GM12878 (cell line): ENCODE measurements around the gene KCNK4. TPM values are rescaled to one million over a fixed set of nuclear protein-coding genes. Genes with fewer than 3 reads are reported as not detected.
A peak's percentile ranks its signal among the peaks of the same experiment; 100 is the strongest.

Experiments used
- ATAC-seq: fragments of 200-7000 bp; cut with Tn5 transposase; 3 replicates; pipeline ENCODE4 v1.9.1; 2020; ENCODE audit warnings: mild to moderate bottlenecking, moderate library complexity
- BruUV-seq: library from RNA; stranded (reverse); fragments of 400-500 nt; replicated peaks from 2 replicates; lab custom pipeline; 2021; lab: Mats Ljungman, UMichigan
- CTCF ChIA-PET: fragments of 300-600 bp; sonication (Branson Sonifier 250); formaldehyde crosslinking; extraction: SDS; loops from one replicate; lab custom pipeline; 2021; ENCODE audit warnings: inconsistent platforms; lab: Yijun Ruan, JAX
- POLR2A ChIA-PET: fragments of 350-600 bp; formaldehyde crosslinking; extraction: SDS; loops from one replicate; lab custom pipeline; 2021; ENCODE audit warnings: inconsistent platforms; lab: Charles Lee
- RAD21 ChIA-PET: fragments of 300-600 bp; sonication (Branson Sonifier 250); formaldehyde crosslinking; loops from one replicate; lab custom pipeline; 2023; ENCODE audit warnings: antibody characterized with exemption; ENCODE audit not compliant: unreplicated experiment; lab: Charles Lee
- SMC1A ChIA-PET: fragments of 300-600 bp; sonication (Branson Sonifier 250); formaldehyde crosslinking; loops from one replicate; lab custom pipeline; 2023; ENCODE audit not compliant: unreplicated experiment, uncharacterized antibody; lab: Charles Lee
- DNase-seq: peaks from one replicate; pipeline ENCODE4 v3.0.0-alpha.2; 2011; ENCODE audit warnings: low read depth, low spot score
- FAIRE-seq: peaks from 3 replicates; lab custom pipeline; 2011; peaks lifted over from hg19 to GRCh38; lab: Jason Lieb, UNC
- H2AFZ ChIP-seq: 2 replicates; pipeline ENCODE4 v1.6.0; 2011; ENCODE audit warnings: low read depth, low read length, control low read depth; ENCODE audit not compliant: control insufficient read depth
- H3K27ac ChIP-seq: 2 replicates; pipeline ENCODE4 v1.5.1; 2011; ENCODE audit warnings: control low read depth; ENCODE audit not compliant: control insufficient read depth, insufficient read depth
- H3K27me3 ChIP-seq, 2 experiments: replicated peaks in 1 of 2; 2 replicates each; pipeline versions ENCODE4 v1.6.0 to v1.6.1; 2011; ENCODE audit warnings: low read length in 1 of 2; ENCODE audit not compliant: control insufficient read depth in 2 of 2, insufficient read depth in 2 of 2
- H3K36me3 ChIP-seq, 2 experiments: 2 replicates each; pipeline ENCODE4 v1.5.1; 2011; ENCODE audit warnings: low read length in 1 of 2; ENCODE audit not compliant: control insufficient read depth in 2 of 2, insufficient read depth in 2 of 2
- H3K4me1 ChIP-seq: 2 replicates; pipeline ENCODE4 v1.6.1; 2011; ENCODE audit warnings: mild to moderate bottlenecking, low read length, moderate library complexity, mixed read lengths; ENCODE audit not compliant: control insufficient read depth, insufficient read depth
- H3K4me2 ChIP-seq: 2 replicates; pipeline ENCODE4 v1.6.0; 2011; ENCODE audit warnings: control low read depth; ENCODE audit not compliant: control insufficient read depth, insufficient read depth
- H3K4me3 ChIP-seq: fragments of 200-600 bp; sonication (generic); 2 replicates; pipeline ENCODE4 v1.5.1; 2016
- H3K79me2 ChIP-seq: 2 replicates; pipeline ENCODE4 v1.6.0; 2011; ENCODE audit warnings: low read length; ENCODE audit not compliant: control insufficient read depth, insufficient read depth
- H3K9ac ChIP-seq: 2 replicates; pipeline ENCODE4 v1.8.0; 2011; ENCODE audit warnings: low read length, control low read depth, mixed read lengths; ENCODE audit not compliant: control insufficient read depth, insufficient read depth
- H3K9me3 ChIP-seq: replicated peaks from 3 replicates; pipeline ENCODE4 v1.5.1; 2011; ENCODE audit warnings: mild to moderate bottlenecking, low read length; ENCODE audit not compliant: control insufficient read depth, insufficient read depth
- H4K20me1 ChIP-seq: 2 replicates; pipeline ENCODE4 v1.6.0; 2011; ENCODE audit not compliant: control insufficient read depth, insufficient read depth
- ATF7 ChIP-seq: fragments of 450-650 bp; IDR thresholded peaks from 2 replicates; pipeline ENCODE4 v1.6.1; 2016; ENCODE audit warnings: low read depth, mild to moderate bottlenecking
- BCL11A ChIP-seq: IDR thresholded peaks from 2 replicates; pipeline ENCODE4 v1.6.1; 2011; ENCODE audit warnings: low read depth, low read length
- EGR1 ChIP-seq, 2 experiments: IDR thresholded peaks; 1 replicate in 1 of 2; 2 replicates in 1 of 2; pipeline ENCODE4 v1.6.1; 2011 to 2012; ENCODE audit warnings: low read depth in 2 of 2, low read length in 2 of 2, borderline replicate concordance in 1 of 2, mild to moderate bottlenecking in 1 of 2, moderate library complexity in 1 of 2
- IRF4 ChIP-seq: IDR thresholded peaks from 2 replicates; pipeline ENCODE4 v1.6.1; 2011; ENCODE audit warnings: low read depth, low read length
- MXI1 ChIP-seq: fragments of 150-350 bp; IDR thresholded peaks from 2 replicates; pipeline ENCODE4 v1.6.1; 2011; ENCODE audit warnings: low read depth, mild to moderate bottlenecking, inconsistent platforms, low read length, improper control_type of control experiment
- NFIC ChIP-seq: IDR thresholded peaks from 2 replicates; pipeline ENCODE4 v1.6.1; 2012; ENCODE audit warnings: low read depth, mild to moderate bottlenecking, inconsistent platforms, low read length, moderate library complexity
- POLR2A ChIP-seq: IDR thresholded peaks from 2 replicates; pipeline ENCODE4 v1.6.1; 2011; ENCODE audit warnings: low read depth, mild to moderate bottlenecking, low read length
- SMARCA5 ChIP-seq: fragments of 450-650 bp; IDR thresholded peaks from 2 replicates; pipeline ENCODE4 v1.6.1; 2017; ENCODE audit warnings: mild to moderate bottlenecking
- SPI1 ChIP-seq: IDR thresholded peaks from 2 replicates; pipeline ENCODE4 v1.6.1; 2011; ENCODE audit warnings: low read depth, mild to moderate bottlenecking, low read length, moderate library complexity, borderline replicate concordance; ENCODE audit not compliant: insufficient read depth
- SUZ12 ChIP-seq: fragments of 200-600 bp; sonication (generic); IDR thresholded peaks from one replicate; pipeline ENCODE4 v1.6.1; 2018; ENCODE audit warnings: antibody characterized with exemption, mild to moderate bottlenecking; ENCODE audit not compliant: unreplicated experiment
- YY1 ChIP-seq: IDR thresholded peaks from 2 replicates; pipeline ENCODE4 v1.6.1; 2011; ENCODE audit warnings: low read depth, mild to moderate bottlenecking, low read length
- WGBS: methylation state at CpG from one replicate; pipeline ENCODE4 v1.1.6; 2016; ENCODE audit warnings: low lambda C conversion rate; ENCODE audit not compliant: insufficient replicate concordance, insufficient coverage; ENCODE audit errors: missing lambda C conversion rate; 5-methylcytosine and 5-hydroxymethylcytosine counted together
- in situ Hi-C: fragments of 300-500 bp; cut with MboI; formaldehyde crosslinking; loops from 9 replicates; pipeline ENCODE4 v1.14.3; 2018; ENCODE audit warnings: mixed read lengths
- intact Hi-C: fragments of 100-400 bp; cut with micrococcal nuclease; formaldehyde crosslinking; loops from one replicate; pipeline ENCODE4 v1.14.2; 2022; ENCODE audit not compliant: unreplicated experiment
- polyA plus RNA-seq, 11 experiments: library from polyadenylated mRNA; depleted of rRNA in 4 of 11; unstranded in 6 of 11; stranded (reverse) in 5 of 11; fragments of >200 nt; fragmentation: Nextera tagmentation in 4 of 11; fragmentation: Illumina TruSeq in 1 of 11; extraction: Ambion mirVana in 4 of 11; extraction: Trizol in 1 of 11; gene quantifications; 1 replicate in 1 of 11; 2 replicates in 10 of 11; pipeline versions ENCODE4 v1.2.1 to v1.2.3, GENCODE V29; 2011 to 2016; ENCODE audit warnings: inconsistent platforms in 2 of 11, missing spikeins in 2 of 11, low read depth in 1 of 11
- total RNA-seq, 4 experiments: library from RNA; depleted of rRNA in 3 of 4; stranded (reverse); fragments of >200 nt in 3 of 4; fragmentation: Illumina TruSeq in 1 of 4; extraction: Trizol in 1 of 4; gene quantifications; 2 replicates each; pipeline versions ENCODE4 v1.2.1 to v1.2.3, GENCODE V29; 2013 to 2021
- TF ChIP-seq, protein P1 (sequence below): IDR thresholded peaks from 2 replicates; pipeline ENCODE4 v1.6.1; 2011; ENCODE audit warnings: borderline replicate concordance, low read depth, mild to moderate bottlenecking, moderate library complexity, mixed read lengths, low read length; ENCODE audit not compliant: insufficient read depth; ENCODE audit errors: extremely low read length
- TF ChIP-seq, protein P2 (sequence below): IDR thresholded peaks from 2 replicates; pipeline ENCODE4 v1.6.1; 2012; ENCODE audit warnings: low read depth, low read length, improper control_type of control experiment

Gene KCNK4
- total and polyA plus RNA-seq, 10 of the 15 experiments (the other 5 are each of a cell fraction or from before 2014, with no cell fraction given): 0.04 TPM; not detected in 9

DNA sequence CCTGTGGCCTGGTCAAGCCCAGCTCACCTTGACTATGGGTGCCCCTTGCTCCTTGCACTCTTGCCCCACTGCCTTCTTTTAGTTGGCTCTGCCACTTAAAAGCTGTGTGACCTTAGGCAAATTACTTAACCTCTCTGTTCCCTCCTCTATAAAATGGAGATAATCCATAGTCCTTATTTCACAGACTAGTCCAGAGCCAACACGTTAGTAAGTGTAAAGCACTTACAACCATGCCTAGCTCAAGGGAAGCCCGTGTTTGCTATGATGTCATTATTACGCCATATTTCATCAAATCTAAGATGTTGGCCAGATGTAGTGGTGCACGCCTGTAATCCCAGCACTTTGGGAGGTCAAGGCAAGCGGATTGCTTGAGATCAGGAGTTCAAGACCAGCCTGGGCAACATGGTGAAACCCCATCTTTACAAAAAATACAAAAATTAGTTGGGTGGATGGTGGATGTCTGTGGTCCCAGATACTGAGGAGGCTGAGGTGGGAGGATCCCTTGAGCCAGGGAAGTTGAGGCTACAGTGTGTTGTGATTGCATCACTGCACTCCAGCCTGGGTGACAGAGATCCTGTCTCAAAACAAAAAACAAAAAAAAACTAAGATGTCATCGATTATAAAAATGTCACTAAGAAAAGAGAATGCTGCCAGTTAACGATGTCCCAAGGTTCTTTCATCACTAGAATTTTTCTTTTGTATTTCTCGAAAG lies 46.6 kb downstream of the KCNK4 start:
- intact Hi-C loops (no loop called here), in situ Hi-C loops (no loop called here)
- no peak for ATAC-seq
- BruUV-seq: no TSS peak
- Histone ChIP-seq H3K9ac (no peak overlapping the region), H3K4me1 (peaks cover 33% of the 10 kb centered on the region), H3K4me2 (no peak overlapping the region), H3K27me3 (no peaks in the 10 kb centered on the region), H3K9me3 (no peaks in the 10 kb centered on the region), H3K79me2 (peaks cover 24% of the 10 kb centered on the region), H4K20me1 (no peaks in the 10 kb centered on the region; the same call in 1 of the 2 replicates), H3K4me3 (no peak overlapping the region), H2AFZ (no peak overlapping the region), H3K36me3 (no peaks in the 10 kb centered on the region; a peak in 1 of 4 replicates), H3K27ac (no peak overlapping the region)
- RAD21 ChIA-PET: interaction anchor here (1.1 to 4.7 kb wide), 2 partner anchors 20 to 21 kb away, joined by 3 to 57 read pairs; partner anchors contain the start of genes PRDX5, RPS6KA4 and TRMT112
- TF ChIP-seq SPI1 (no peak), ATF7 (peak; percentile 44; the same call in 1 of the 2 replicates), SMARCA5 (peak; percentile 81)
- DNase-seq: no peak
- CTCF ChIA-PET: interaction anchor here (0.7 to 14.7 kb wide), 5 partner anchors 18 to 596 kb away, joined by 3 to 228 read pairs (median 3); partner anchors contain the start of genes PRDX5 and TRMT112
- FAIRE-seq: no peak
- SMC1A ChIA-PET: interaction anchor here (1.7 to 2.5 kb wide), 2 partner anchors 18 to 20 kb away, joined by 9 to 12 read pairs; partner anchors contain the start of genes PRDX5 and TRMT112
- POLR2A ChIA-PET: interaction anchor here (1.8 to 4.6 kb wide), 2 partner anchors 21 to 67 kb away, joined by 9 to 37 read pairs; partner anchors contain the start of genes PRDX5 and TRMT112
- 91% methylated on average over 8 of the region's 8 CpGs for WGBS

DNA sequence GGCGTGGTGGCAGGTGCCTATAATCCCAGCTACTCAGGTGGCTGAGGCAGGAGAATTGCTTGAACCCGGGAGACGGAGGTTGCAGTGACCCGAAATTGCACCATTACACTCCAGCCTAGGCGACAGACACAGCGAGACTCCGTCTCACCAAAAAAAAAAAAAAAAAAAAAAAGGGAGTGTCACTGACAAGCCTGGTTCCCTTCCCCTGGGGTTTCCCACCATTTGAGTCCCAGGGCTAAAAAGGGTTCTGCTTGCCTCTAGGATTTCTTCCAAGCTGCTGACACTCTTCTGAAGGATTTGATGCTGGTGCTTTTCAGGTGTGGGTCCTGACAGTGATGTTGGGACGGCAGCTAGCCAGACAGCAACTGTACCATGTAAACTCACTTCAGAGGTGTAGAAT lies 47.6 kb downstream of the KCNK4 start:
- H3K27ac ChIP-seq: peak overlapping the region; percentile 77; the same call in 1 of the 2 replicates
- peaks cover 5 to 7% of the 10 kb centered on the region in 2 experiments; a peak in 3 of 4 replicates for H3K36me3 ChIP-seq
- POLR2A ChIA-PET: interaction anchor here (0.7 to 4.6 kb wide), 5 partner anchors 11 to 446 kb away, joined by 3 to 37 read pairs (median 7); partner anchors contain the start of genes PRDX5 and TRMT112
- DNase-seq (no peak), ATAC-seq (no peak), FAIRE-seq (no peak)
- in situ Hi-C loops: no loop called here
- SMC1A ChIA-PET: interaction anchor here (1.7 to 2.5 kb wide), 2 partner anchors 17 to 21 kb away, joined by 9 to 12 read pairs; partner anchors contain the start of genes PRDX5 and TRMT112
- CTCF ChIA-PET: interaction anchor here (1.5 to 14.7 kb wide), 3 partner anchors 17 to 35 kb away, joined by 3 to 228 read pairs (median 100); partner anchors contain the start of genes PRDX5 and TRMT112
- peak overlapping the region; percentile 100 for H3K4me2 ChIP-seq
- H2AFZ ChIP-seq: no peak overlapping the region
- peak overlapping the region; percentile 90 for H3K4me3 ChIP-seq
- BruUV-seq: no TSS peak
- no peaks in the 10 kb centered on the region; the same call in 1 of the 2 replicates for H4K20me1 ChIP-seq
- H3K4me1 ChIP-seq: peaks cover 33% of the 10 kb centered on the region
- H3K9me3 ChIP-seq: no peaks in the 10 kb centered on the region
- H3K27me3 ChIP-seq: no peaks in the 10 kb centered on the region
- 92% methylated on average over 4 of the region's 8 CpGs for WGBS
- H3K9ac ChIP-seq: no peak overlapping the region
- intact Hi-C loops: no loop called here
- H3K79me2 ChIP-seq: peaks cover 24% of the 10 kb centered on the region
- RAD21 ChIA-PET: interaction anchor here (0.6 to 4.7 kb wide), 3 partner anchors 21 to 794 kb away, joined by 3 to 57 read pairs (median 41); partner anchors contain the start of genes PRDX5 and TRMT112
- TF ChIP-seq, protein P1, sequence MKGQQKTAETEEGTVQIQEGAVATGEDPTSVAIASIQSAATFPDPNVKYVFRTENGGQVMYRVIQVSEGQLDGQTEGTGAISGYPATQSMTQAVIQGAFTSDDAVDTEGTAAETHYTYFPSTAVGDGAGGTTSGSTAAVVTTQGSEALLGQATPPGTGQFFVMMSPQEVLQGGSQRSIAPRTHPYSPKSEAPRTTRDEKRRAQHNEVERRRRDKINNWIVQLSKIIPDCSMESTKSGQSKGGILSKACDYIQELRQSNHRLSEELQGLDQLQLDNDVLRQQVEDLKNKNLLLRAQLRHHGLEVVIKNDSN: no peak
- TF ChIP-seq SUZ12: no peak
- no peak for TF ChIP-seq YY1
- TF ChIP-seq MXI1: no peak
- TF ChIP-seq, protein P2, sequence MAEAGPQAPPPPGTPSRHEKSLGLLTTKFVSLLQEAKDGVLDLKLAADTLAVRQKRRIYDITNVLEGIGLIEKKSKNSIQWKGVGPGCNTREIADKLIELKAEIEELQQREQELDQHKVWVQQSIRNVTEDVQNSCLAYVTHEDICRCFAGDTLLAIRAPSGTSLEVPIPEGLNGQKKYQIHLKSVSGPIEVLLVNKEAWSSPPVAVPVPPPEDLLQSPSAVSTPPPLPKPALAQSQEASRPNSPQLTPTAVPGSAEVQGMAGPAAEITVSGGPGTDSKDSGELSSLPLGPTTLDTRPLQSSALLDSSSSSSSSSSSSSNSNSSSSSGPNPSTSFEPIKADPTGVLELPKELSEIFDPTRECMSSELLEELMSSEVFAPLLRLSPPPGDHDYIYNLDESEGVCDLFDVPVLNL: no peak
- TF ChIP-seq NFIC: no peak
- no peak for TF ChIP-seq EGR1 (IDR thresholded peaks at IDR 0.05; ENCODE audit: borderline replicate concordance in 1 of 2, low read depth in 2 of 2, low read length in 2 of 2)
- no peak for TF ChIP-seq IRF4
- no peak for TF ChIP-seq BCL11A
- TF ChIP-seq POLR2A: no peak
